HL-60/S4 treated with phorbol 12-myristate 13-acetate at 8.2 ng/mL for 4 days and 3 days (cell line): Measurements from ENCODE around the gene DNAL4.

Experiments used
- in situ Hi-C: fragments of 300-500 bp; cut with MboI; formaldehyde crosslinking; loops from 2 replicates; pipeline ENCODE4 v1.15.0; 2022; ENCODE audit warnings: low sequenced_read_pairs

Gene DNAL4

GRCh38 chr22:38760477-38761201 lies 33.3 kb downstream of the DNAL4 start:
- in situ Hi-C loops, result no loop called here

GRCh38 chr22:38759005-38759404 lies 34.9 kb downstream of the DNAL4 start:
- in situ Hi-C loops, result no loop called here

GRCh38 chr22:38758276-38758945 lies 35.5 kb downstream of the DNAL4 start:
- in situ Hi-C loops, result no loop called here

GRCh38 chr22:38757464-38757757 lies 36.5 kb downstream of the DNAL4 start:
- in situ Hi-C loops, result no loop called here

GRCh38 chr22:38756711-38757463 lies 37.1 kb downstream of the DNAL4 start:
- in situ Hi-C loops, result no loop called here

GRCh38 chr22:38755911-38756532 lies 37.9 kb downstream of the DNAL4 start, which contains the start of gene SUN2:
TSS of gene SUN2 (minus strand) at chr22:38755998. CDS start at chr22:38752628, 3,370 bp downstream.
- in situ Hi-C loops, result no loop called here

GRCh38 chr22:38755155-38755910 lies 38.6 kb downstream of the DNAL4 start:
- in situ Hi-C loops, result no loop called here

- in situ Hi-C loops, result no loop called here
Observed at GRCh38 chr22:38754751-38755154, 39.2 kb downstream of the DNAL4 start.

- in situ Hi-C loops, result no loop called here
Observed at GRCh38 chr22:38753948-38754750, 39.8 kb downstream of the DNAL4 start.

- in situ Hi-C loops, result no loop called here
Observed at GRCh38 chr22:38751422-38752346, 42.3 kb downstream of the DNAL4 start.

- in situ Hi-C loops, result no loop called here
Observed at GRCh38 chr22:38751066-38751421, 42.9 kb downstream of the DNAL4 start.

- in situ Hi-C loops, result no loop called here
Observed at GRCh38 chr22:38750638-38751037, 43.3 kb downstream of the DNAL4 start.

GRCh38 chr22:38750104-38750503 lies 43.8 kb downstream of the DNAL4 start:
- in situ Hi-C loops, result no loop called here

- in situ Hi-C loops, result no loop called here
Observed at GRCh38 chr22:38748487-38749136, 45.3 kb downstream of the DNAL4 start.

- in situ Hi-C loops, result no loop called here
Observed at GRCh38 chr22:38745676-38746460, 48.1 kb downstream of the DNAL4 start.

GRCh38 chr22:38744981-38745380 lies 49.0 kb downstream of the DNAL4 start:
- in situ Hi-C loops, result no loop called here

- in situ Hi-C loops, result no loop called here
Observed at GRCh38 chr22:38742176-38742942, 51.6 kb downstream of the DNAL4 start.
